ENCODE measurements around the gene JAKMIP2. TPM values are rescaled to one million over a fixed set of nuclear protein-coding genes. Genes with fewer than 3 reads are reported as not detected.
"Not testable (repeated sequence)": the region's sequence is repeated elsewhere in the genome, so short reads cannot be mapped to it uniquely, and the experiment has no call there.

JAKMIP2 gene
- total and polyA plus RNA-seq, 9 donors = 0.10 to 7.0 (median 0.24) TPM

DNA sequence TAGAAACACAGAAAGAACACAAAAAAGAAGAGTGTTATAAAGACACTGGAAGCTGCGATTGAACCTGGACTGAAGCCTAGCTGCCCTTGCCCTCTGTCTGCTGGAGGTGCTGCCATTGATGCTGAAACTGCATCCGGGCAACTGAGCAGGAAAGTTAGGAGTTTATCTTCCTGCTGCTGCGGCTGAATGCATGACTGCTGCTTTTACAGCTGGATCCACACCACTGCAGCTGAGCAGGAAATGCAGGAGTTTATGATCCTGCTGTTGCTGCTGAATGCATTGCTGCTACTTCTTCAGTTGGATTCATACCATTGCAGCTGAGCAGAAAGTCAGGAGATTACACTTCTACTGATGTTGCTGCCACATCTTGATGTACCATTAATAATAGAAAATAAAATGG is 21.8 kb upstream of the JAKMIP2 start:
- Histone ChIP-seq H3K27me3 (no peaks in the 10 kb centered on the region), H3K4me3 (no peak overlapping the region), H3K9me3 (no peaks in the 10 kb centered on the region), H3K36me3 (no peaks in the 10 kb centered on the region), H3K27ac (no peak overlapping the region), H3K4me1 (ENCODE audit: insufficient read depth) (no peaks in the 10 kb centered on the region)
- DNase-seq = no peak
- 20 to 33% (median 23%) methylated on average over 3 of the region's 3 CpGs for WGBS, 3 donors
- no peak for TF ChIP-seq POLR2A (IDR thresholded peaks at IDR 0.05)
- no peak for TF ChIP-seq EP300 (IDR thresholded peaks at IDR 0.05)
- TF ChIP-seq, protein P1, sequence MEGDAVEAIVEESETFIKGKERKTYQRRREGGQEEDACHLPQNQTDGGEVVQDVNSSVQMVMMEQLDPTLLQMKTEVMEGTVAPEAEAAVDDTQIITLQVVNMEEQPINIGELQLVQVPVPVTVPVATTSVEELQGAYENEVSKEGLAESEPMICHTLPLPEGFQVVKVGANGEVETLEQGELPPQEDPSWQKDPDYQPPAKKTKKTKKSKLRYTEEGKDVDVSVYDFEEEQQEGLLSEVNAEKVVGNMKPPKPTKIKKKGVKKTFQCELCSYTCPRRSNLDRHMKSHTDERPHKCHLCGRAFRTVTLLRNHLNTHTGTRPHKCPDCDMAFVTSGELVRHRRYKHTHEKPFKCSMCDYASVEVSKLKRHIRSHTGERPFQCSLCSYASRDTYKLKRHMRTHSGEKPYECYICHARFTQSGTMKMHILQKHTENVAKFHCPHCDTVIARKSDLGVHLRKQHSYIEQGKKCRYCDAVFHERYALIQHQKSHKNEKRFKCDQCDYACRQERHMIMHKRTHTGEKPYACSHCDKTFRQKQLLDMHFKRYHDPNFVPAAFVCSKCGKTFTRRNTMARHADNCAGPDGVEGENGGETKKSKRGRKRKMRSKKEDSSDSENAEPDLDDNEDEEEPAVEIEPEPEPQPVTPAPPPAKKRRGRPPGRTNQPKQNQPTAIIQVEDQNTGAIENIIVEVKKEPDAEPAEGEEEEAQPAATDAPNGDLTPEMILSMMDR (IDR thresholded peaks at IDR 0.05) = no peak
- intact Hi-C loops (cut with DNase I) = no loop called here

DNA sequence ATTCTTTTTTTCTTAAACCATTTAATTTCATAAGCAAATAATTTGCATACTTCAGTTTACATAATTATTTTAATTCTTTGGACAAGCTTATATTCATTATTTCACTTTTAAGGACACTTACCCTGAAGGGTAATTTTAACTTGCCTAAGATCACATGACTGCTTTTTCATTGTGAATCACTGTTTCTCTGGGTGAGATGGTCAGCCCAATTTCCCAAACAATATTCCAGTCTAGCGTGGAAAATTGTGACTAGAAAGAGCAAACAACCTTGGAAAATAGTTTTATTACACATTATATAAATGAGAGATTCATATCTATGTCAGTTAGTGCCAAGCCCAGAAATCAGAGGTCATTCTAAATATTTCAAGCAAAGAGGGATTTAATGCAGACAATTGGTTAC is 21.4 kb upstream of the JAKMIP2 start:
- H3K36me3 ChIP-seq = no peaks in the 10 kb centered on the region
- DNase-seq = no peak
- H3K27ac ChIP-seq = no peak overlapping the region
- 0 to 17% (median 0%) methylated on average over 1 of the region's 1 CpG for WGBS, 3 donors
- H3K27me3 ChIP-seq = no peaks in the 10 kb centered on the region
- intact Hi-C loops (cut with DNase I) = no loop called here
- no peak for TF ChIP-seq EP300 (IDR thresholded peaks at IDR 0.05)
- TF ChIP-seq, protein P1 (IDR thresholded peaks at IDR 0.05) = no peak
- no peak for TF ChIP-seq POLR2A (IDR thresholded peaks at IDR 0.05)
- H3K4me1 ChIP-seq (ENCODE audit: insufficient read depth) = no peaks in the 10 kb centered on the region
- no peaks in the 10 kb centered on the region for H3K9me3 ChIP-seq
- no peak overlapping the region for H3K4me3 ChIP-seq

- intact Hi-C loops (cut with DNase I); H3K27me3 ChIP-seq; H3K4me1 ChIP-seq (ENCODE audit: insufficient read depth); H3K36me3 ChIP-seq; H3K27ac ChIP-seq; DNase-seq; H3K4me3 ChIP-seq; H3K9me3 ChIP-seq: not testable (repeated sequence)
- 58 to 68% (median 62%) methylated on average over 3 of the region's 3 CpGs for WGBS, 3 donors
These were observed 20.6 kb upstream of the JAKMIP2 start for GRCh38 chr5:147803161-147803560.

DNA sequence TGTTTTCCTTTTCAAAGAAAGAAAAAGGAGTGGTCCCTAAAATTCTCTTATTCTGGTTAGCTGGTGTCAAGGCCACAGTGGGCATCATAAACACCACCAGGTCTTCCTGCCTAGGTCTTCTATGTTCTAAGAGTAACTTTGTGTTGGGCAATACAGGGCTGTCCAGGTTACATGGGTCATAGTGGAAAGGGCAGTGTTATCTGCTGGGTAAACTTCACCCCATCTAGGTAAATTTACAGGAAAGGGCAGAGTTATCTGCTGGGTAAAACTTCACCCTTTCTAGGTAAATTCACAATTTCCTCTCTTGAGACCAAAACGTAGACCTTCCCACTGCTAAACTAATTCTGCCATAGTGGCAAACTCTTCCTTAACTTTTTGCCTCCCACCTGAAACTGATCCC is 18.9 kb upstream of the JAKMIP2 start:
- H3K27me3 ChIP-seq = no peaks in the 10 kb centered on the region
- no peaks in the 10 kb centered on the region for H3K36me3 ChIP-seq
- H3K27ac ChIP-seq = no peak overlapping the region
- no peak for DNase-seq
- no peaks in the 10 kb centered on the region for H3K9me3 ChIP-seq
- intact Hi-C loops (cut with DNase I) = no loop called here
- 83 to 89% (median 84%) methylated on average over 1 of the region's 1 CpG for WGBS, 3 donors
- no peaks in the 10 kb centered on the region for H3K4me1 ChIP-seq (ENCODE audit: insufficient read depth)
- no peak overlapping the region for H3K4me3 ChIP-seq
- TF ChIP-seq EP300 (IDR thresholded peaks at IDR 0.05) (no peak), POLR2A (IDR thresholded peaks at IDR 0.05) (no peak)
- TF ChIP-seq, protein P1 (IDR thresholded peaks at IDR 0.05) = no peak

DNA sequence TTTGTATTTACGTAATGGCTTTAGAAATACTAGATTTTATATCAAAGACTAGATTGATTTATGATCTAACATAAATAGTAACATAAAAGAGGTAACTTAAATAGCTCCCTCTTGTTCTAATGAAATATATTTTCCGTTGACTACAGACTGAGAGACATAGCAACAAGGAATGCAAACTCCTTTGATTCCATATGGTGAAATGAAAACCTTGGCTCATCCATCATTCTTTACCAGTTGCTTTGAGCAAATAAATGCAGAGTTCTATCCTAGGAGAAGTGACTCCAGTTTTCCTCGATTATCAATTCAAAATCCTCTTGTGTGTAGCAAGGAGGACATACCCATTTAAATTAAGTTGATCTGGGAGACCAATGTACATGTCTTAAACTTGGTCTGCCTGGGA is 18.0 kb upstream of the JAKMIP2 start:
- intact Hi-C loops (cut with DNase I) = no loop called here
- no peak for TF ChIP-seq POLR2A (IDR thresholded peaks at IDR 0.05)
- TF ChIP-seq EP300 (IDR thresholded peaks at IDR 0.05) = no peak
- TF ChIP-seq, protein P1 (IDR thresholded peaks at IDR 0.05) = no peak
- Histone ChIP-seq H3K9me3 (no peaks in the 10 kb centered on the region), H3K36me3 (no peaks in the 10 kb centered on the region), H3K4me1 (ENCODE audit: insufficient read depth) (no peaks in the 10 kb centered on the region), H3K4me3 (no peak overlapping the region), H3K27ac (no peak overlapping the region), H3K27me3 (no peaks in the 10 kb centered on the region)
- 80 to 86% (median 81%) methylated on average over 3 of the region's 3 CpGs for WGBS, 3 donors
- no peak for DNase-seq

Data from ovary (tissue), 9 donors.